HG03039 (cell line): ENCODE data around the gene TMEM9B.

ENCODE experiments used
- ATAC-seq: cut with Tn5 transposase; IDR thresholded peaks from one replicate; pipeline ENCODE4 v1.9.1; 2021; ENCODE audit warnings: mild to moderate bottlenecking, moderate library complexity; ENCODE audit not compliant: unreplicated experiment

TMEM9B gene

DNA sequence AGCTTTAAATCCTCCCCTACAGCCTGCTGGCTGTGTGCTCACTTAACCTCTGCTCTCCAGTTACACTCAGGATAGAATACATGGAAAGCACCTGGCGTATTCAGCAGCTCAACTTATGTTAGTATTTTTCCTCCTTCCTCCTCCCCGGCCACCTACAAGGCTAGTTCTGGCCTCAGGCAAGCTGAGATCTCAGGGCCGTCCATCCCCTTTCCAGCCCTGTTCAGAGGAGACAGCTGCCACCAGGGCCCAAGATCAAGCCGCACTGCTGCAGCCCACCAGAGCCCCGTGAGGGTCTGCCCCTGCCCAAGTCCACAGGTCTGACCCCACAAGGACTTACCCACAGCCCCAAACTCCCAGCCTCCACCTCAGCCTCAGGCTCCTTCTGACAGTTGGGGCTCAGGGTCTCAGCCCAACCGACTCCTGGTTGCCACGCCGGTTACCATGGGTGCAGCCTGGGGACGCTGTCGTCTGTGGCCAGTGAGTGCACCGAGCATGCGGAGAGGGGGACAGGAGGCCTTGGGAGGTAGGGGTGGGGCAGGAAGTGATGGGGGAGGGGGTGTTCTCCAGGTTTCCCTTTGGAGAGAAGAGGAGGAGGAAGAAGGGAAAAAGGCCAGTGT lies 31.6 kb downstream of the TMEM9B start, which contains the start of gene C11orf16:
Gene C11orf16, minus strand, starts transcription at position 384 of the 617 bp plus-strand sequence. CDS start 639 bp downstream, outside the sequence.
- ATAC-seq, result no peak

DNA sequence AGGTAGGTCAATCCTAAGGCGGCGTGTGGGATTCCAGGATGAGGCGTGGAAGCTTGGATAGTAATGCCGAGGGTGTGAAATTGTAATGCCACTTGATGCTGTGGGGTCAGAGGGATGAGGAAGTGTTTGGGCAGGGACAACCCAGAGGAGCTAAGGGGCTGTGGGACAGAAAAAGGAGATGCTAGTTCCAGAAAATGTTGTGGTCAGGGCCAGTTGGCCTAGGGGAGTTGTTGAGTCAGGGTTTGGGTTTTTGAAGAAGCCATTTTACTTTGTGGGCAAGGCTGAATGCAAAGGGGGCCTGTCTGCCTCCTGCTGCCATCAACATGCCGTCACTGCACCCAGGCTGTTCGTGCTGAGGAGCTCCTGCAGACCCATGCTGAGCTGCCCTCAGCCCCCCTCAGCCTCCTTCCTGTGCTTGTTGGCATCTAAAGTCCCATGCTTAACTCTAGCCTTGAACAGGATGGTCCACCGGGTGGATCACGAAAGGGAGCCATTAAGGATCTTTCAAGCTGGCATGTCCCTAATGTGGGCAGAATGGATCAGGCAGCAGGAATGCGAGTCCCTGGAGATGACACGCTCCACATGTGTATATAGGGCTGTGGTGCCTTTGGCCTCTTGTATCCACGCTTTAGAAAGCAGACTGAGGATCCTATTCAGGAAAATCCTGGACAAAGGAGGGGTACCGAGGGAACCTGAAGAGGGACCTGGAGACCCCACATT lies 33.6 kb downstream of the TMEM9B start:
- no peak for ATAC-seq

DNA sequence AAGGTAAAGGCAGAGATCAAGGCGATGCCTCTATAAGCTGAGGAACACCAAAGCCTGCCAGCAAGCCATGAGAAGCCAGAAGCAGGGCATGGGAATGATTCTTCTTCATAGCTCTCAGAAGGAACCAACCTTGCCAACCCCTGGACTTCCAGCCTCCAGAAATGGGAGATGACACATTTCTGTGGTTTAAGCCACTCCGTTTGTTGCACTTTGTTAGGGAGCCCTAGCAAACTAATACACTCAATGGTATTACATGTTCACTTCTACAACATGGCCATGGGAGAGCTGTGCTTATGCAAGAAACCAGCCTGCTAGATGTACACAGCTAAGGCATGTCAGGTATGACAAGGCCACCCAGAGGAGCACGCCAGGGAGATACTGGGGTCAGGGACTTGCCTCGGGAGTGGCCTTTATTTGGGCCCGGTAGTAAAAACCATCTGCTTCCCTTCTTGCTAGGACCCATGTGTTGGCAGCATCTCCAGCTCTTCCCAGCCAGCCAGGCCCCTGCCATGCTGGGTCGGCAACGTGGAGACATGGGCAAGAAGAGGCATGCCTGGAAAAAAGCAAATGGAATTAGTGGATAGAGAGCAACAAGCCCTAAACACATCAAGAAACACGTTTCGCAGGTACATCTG lies 35.1 kb downstream of the TMEM9B start:
- no peak for ATAC-seq

DNA sequence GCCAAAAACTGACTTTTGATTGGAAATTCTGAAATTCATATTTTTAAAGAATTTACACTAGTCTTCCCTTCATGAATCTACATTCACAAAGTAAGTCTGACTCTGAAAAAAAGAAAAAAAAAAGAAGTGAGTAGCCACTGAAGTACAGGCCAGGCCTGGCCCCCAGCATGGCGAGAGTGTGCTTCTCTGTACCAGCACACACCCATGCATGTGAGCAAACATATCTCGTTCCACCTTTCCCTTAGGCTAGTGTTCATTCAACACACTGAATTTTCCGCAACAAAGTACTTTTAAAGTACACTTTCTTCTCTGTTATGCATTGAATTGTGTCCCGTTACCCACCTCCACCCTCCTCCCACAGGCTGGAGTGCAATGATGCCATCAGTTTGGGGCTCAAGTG lies 36.0 kb downstream of the TMEM9B start:
- no peak for ATAC-seq

GRCh38 chr11:8927233-8927632 lies 37.0 kb downstream of the TMEM9B start:
- no peak for ATAC-seq

DNA sequence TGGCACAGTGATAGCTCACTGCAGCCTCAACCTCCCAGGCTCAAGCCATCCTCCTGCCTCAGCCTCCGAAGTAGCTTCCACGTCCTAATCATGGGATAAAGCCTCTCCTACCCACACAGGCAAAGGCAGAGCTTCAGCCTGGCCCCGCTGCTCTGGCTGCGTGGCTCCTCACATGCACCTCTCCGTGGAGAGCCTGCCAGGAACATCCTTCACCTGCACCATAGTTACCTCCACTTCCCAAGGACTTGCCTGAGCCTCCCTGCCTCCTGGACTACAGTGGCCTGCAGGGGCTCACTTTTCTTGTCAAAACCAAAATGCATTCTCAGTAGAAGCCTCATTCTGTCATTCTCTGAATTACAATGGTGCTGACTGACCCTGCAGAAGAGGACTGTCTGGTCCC lies 38.0 kb downstream of the TMEM9B start:
- no peak for ATAC-seq

DNA sequence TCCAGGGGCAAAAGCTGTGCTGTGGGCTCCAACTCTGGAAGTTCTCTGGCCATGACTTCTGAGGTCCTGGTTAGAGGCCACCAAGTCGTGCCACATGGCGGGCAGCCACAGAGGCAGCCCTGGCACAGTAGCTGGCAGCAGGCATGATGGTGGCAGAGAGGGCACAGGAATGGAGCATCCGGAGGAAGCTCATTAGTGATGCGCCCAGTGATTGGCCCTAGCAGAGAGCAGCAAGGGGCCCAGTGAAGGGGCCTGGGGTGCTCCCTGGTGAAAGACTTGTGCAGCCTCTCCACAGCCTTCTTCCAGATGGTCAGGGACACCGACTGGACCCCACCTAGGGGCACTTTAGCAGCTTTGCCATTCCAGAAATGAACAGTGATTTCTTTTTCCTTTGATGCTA lies 38.5 kb downstream of the TMEM9B start:
- ATAC-seq, result no peak

GRCh38 chr11:8922691-8923090 lies 41.6 kb downstream of the TMEM9B start:
- ATAC-seq, result no peak

GRCh38 chr11:8917157-8917825 lies 47.0 kb downstream of the TMEM9B start:
- ATAC-seq, result no peak

DNA sequence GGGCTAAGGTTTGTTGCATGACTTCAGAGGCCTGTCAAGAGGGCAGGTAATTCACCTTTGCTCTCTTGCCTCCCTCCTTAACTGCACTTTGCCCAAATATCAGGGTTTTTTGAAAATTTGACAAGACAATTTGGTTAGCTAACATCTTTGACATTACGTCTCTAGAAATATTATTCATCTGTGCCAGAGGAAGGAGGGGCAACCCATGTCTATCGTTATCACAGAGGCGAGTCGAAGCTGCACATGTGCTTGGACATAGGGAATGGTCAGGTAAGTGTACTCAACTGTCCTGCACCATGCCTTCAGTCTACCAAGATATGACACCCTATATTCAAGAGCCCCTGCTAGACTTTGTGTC lies 49.6 kb downstream of the TMEM9B start:
- ATAC-seq, result no peak

DNA sequence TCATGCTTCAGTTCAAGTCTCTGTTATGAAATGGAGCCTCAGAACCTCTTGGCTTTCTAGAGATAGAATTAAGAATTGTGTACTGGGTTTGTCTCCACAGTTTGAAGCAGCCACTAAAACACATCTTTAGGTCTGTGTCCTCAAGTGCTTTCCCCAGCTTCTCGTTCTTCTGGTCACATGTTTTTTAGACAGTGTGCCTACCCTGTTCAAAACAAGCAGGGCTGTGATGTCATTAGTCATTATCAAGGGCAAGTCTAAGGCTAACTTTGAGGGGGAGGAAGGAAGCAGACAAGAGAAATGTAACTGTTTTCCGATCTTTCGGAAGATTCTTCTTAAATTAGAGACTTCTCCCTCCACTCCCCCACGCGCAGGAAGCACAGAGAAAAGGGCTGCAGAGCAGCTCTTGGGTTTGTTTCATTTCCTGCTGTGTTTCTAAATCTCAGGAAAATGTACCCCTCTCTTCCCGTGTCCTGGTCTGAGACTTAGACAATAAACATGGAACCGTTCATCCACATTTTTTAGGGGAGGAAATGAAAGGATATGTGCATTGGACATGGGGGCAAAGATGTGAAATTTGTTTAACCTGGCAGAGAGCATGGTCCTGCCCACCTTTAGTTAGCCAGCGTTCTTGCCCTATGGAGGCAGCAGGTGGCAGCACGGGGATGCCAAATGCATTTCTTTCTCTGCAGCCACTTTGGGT lies 50.1 kb downstream of the TMEM9B start:
- ATAC-seq, result no peak

DNA sequence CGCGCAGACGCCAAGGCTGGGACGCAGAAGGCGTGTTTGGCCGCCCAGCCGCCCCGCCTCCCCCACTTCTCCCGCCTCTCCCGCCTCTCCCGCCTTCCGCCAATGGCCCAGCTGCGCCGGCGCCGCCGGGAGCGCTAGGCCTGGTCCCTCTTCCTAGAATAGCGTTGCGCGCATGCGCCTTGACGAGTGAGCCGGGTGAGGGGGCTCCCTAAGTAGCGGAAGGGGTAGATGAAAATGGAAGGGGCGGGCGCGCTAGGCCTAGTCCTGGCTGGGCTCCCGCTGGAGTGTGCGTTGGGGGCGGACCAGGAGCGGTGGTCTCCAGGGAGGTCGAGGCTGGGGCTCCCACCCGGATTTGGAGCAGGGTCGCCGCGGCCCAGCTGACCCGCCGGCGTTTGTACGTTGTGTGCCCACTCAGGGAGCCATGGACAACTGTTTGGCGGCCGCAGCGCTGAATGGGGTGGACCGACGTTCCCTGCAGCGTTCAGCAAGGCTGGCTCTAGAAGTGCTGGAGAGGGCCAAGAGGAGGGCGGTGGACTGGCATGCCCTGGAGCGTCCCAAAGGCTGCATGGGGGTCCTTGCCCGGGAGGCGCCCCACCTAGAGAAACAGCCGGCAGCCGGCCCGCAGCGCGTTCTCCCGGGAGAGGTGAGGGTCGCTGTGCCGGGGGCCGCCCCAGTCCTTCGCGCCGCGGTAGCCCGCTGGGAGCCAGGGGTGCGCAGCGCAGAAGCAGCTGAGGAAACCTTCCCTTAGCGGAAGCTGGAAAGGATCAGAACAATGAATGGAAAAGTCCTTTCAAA lies 53.0 kb downstream of the TMEM9B start, which contains the start of gene AKIP1:
Gene AKIP1, plus strand, starts transcription at position 161 of the 795 bp plus-strand sequence. Its CDS starts 261 bp downstream, at position 422.
- peak; percentile 82 for ATAC-seq

DNA sequence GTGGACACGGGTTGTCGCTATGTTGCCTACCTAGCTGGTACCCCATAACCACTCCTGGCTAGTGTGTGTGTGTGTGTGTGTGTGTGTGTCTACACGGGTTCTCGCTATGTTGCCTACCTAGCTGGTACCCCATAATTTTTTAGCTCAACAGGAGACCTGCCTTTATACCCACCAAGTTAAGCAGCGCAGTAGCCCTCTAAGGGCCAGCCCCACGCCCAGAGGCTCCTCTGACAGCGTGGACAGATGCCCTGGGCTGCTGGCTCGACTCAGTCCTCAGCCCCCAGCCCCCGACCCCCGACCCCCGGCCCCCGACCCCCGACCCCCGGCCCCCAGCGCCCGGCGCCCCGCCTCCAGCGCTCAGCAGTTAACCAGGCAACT lies 53.6 kb downstream of the TMEM9B start:
- ATAC-seq, result peak; percentile 5

DNA sequence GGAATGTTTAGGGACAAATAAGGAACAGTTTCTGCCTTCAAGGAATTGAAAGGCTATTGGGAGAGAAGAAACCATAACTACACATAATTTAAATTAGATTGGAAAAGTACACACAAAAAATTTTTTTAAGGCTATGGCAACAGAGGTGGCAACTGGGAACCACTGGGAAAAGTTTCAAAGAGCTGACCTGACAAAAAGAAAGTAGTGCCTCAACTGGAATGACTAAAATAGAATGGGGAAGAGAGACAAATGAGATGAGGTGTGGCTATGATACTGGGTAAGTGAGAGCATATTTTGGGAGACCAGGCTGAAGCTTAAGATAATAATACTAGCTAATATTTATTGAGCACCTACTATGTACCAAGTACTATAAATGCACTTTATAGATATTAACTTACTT lies 56.1 kb downstream of the TMEM9B start:
- ATAC-seq, result no peak

DNA sequence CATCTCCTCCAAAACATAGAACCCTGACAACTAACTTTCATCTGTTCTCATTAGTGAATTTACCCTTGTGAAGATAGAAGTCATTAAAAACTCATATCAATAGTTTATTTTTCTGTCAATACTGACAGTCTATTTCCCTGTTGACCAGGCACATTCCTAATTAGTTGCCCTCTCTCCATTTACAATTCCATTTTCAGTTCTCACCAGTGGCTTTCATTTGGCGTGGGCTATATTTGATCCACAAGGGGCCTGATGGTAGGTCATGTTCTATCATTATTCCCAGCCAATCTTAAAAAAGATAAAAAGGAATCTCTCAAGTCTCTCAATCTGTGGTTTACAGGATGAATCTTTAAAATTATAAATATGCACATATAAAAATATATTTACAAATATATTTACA lies 57.1 kb downstream of the TMEM9B start:
- ATAC-seq, result no peak

GRCh38 chr11:8905528-8906165 lies 58.6 kb downstream of the TMEM9B start:
- no peak for ATAC-seq

- no peak for ATAC-seq
Observed at GRCh38 chr11:8899119-8899753, 65.0 kb downstream of the TMEM9B start.
